ENCODE measurements around the gene ZNF32. TPM values are rescaled to one million over a fixed set of nuclear protein-coding genes. Genes with fewer than 3 reads are reported as not detected.

ZNF32 gene
- total RNA-seq, 1 donor from 2014 or later = 19.2 TPM

DNA sequence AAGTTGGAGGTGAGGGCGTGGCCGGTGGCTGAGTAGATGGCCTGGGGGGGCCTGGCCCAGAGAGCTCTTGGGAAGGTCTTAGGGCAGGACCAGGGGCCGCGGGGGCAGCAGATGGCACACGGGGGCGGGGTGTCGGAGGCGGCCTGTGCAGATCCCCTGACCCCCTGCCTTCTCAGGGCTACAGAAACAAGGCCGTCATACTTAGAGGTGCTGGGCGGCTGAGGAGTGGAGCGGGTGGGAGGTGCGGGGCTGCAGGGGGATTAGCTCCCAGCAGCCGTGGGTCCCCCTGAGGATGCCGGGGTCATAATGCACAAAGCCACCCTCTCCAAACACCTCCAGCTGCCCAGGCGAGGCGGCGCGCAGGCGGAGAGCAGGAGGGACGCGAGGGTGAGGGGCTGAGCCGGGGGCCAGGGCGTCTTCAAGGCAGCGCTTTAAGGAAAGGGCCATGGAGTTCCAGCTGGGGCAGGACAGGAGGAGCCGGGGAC is 40.4 kb upstream of the ZNF32 start:
- H3K4me1 Mint-ChIP-seq (ENCODE audit: low read depth, unreplicated experiment) = no peaks in the 10 kb centered on the region
- peak overlapping the region; percentile 99 for H3K4me2 ChIP-seq (ENCODE audit: low read length)
- no peaks in the 10 kb centered on the region for H3K36me3 ChIP-seq (ENCODE audit: insufficient read depth, low read length)
- H3K27me3 ChIP-seq (ENCODE audit: insufficient read depth, low read length) = peaks cover 2% of the 10 kb centered on the region
- no peaks in the 10 kb centered on the region for H3K79me2 ChIP-seq (ENCODE audit: insufficient read depth, low read length)
- H3K27ac Mint-ChIP-seq (ENCODE audit: unreplicated experiment) = no peak overlapping the region
- H3K27me3 Mint-ChIP-seq (ENCODE audit: low read depth, unreplicated experiment) = peaks cover 32% of the 10 kb centered on the region
- no peak for TF ChIP-seq CTCF (IDR thresholded peaks at IDR 0.05; ENCODE audit: insufficient read depth, low read depth, low read length)
- no peak for TF ChIP-seq EZH2 (IDR thresholded peaks at IDR 0.05; ENCODE audit: insufficient read depth, low read length)
- no peaks in the 10 kb centered on the region for H4K20me1 ChIP-seq (ENCODE audit: insufficient read depth, low read length)
- no peaks in the 10 kb centered on the region for H3K9me3 ChIP-seq (ENCODE audit: insufficient read depth, low read depth, low read length)
- no peak overlapping the region for H3K4me3 Mint-ChIP-seq (ENCODE audit: unreplicated experiment)
- no peak overlapping the region for H3K27ac ChIP-seq (ENCODE audit: low read depth, low read length)
- peak overlapping the region; percentile 66 for H3K4me3 ChIP-seq (ENCODE audit: insufficient read depth, low read depth, low read length)
- H3K36me3 Mint-ChIP-seq (ENCODE audit: low read depth, unreplicated experiment) = no peaks in the 10 kb centered on the region
- no peak for DNase-seq (ENCODE audit: low read depth)
- peaks cover 3% of the 10 kb centered on the region for H3K9me3 Mint-ChIP-seq (ENCODE audit: unreplicated experiment)
- no peak for FAIRE-seq
- no peak overlapping the region for H3K9ac ChIP-seq (ENCODE audit: low read length)
- peak overlapping the region; percentile 99 for H2AFZ ChIP-seq (ENCODE audit: low read depth, low read length)
- H3K4me1 ChIP-seq (ENCODE audit: insufficient read depth, low read length) = peaks cover 8% of the 10 kb centered on the region

- H3K27ac ChIP-seq (ENCODE audit: low read depth, low read length) = no peak overlapping the region
- H4K20me1 ChIP-seq (ENCODE audit: insufficient read depth, low read length) = no peaks in the 10 kb centered on the region
- no peaks in the 10 kb centered on the region for H3K79me2 ChIP-seq (ENCODE audit: insufficient read depth, low read length)
- Mint-ChIP-seq H3K4me1 (ENCODE audit: low read depth, unreplicated experiment) (peaks cover 5% of the 10 kb centered on the region), H3K4me3 (ENCODE audit: unreplicated experiment) (no peak overlapping the region), H3K9me3 (ENCODE audit: unreplicated experiment) (peaks cover 3% of the 10 kb centered on the region), H3K27ac (ENCODE audit: unreplicated experiment) (no peak overlapping the region), H3K27me3 (ENCODE audit: low read depth, unreplicated experiment) (peaks cover 29% of the 10 kb centered on the region), H3K36me3 (ENCODE audit: low read depth, unreplicated experiment) (no peaks in the 10 kb centered on the region)
- H3K9ac ChIP-seq (ENCODE audit: low read length) = no peak overlapping the region
- no peak overlapping the region for H3K4me2 ChIP-seq (ENCODE audit: low read length)
- TF ChIP-seq EZH2 (IDR thresholded peaks at IDR 0.05; ENCODE audit: insufficient read depth, low read length) (no peak), CTCF (IDR thresholded peaks at IDR 0.05; ENCODE audit: insufficient read depth, low read depth, low read length) (no peak)
- no peaks in the 10 kb centered on the region for H3K9me3 ChIP-seq (ENCODE audit: insufficient read depth, low read depth, low read length)
- H2AFZ ChIP-seq (ENCODE audit: low read depth, low read length) = no peak overlapping the region
- no peak overlapping the region for H3K4me3 ChIP-seq (ENCODE audit: insufficient read depth, low read depth, low read length)
- DNase-seq (ENCODE audit: low read depth) (peak; percentile 46), FAIRE-seq (no peak)
- H3K36me3 ChIP-seq (ENCODE audit: insufficient read depth, low read length) = no peaks in the 10 kb centered on the region
- peaks cover 2% of the 10 kb centered on the region for H3K27me3 ChIP-seq (ENCODE audit: insufficient read depth, low read length)
- peaks cover 8% of the 10 kb centered on the region for H3K4me1 ChIP-seq (ENCODE audit: insufficient read depth, low read length)
Measured at GRCh38 chr10:43688348-43688892, 39.7 kb upstream of the ZNF32 start.

DNA sequence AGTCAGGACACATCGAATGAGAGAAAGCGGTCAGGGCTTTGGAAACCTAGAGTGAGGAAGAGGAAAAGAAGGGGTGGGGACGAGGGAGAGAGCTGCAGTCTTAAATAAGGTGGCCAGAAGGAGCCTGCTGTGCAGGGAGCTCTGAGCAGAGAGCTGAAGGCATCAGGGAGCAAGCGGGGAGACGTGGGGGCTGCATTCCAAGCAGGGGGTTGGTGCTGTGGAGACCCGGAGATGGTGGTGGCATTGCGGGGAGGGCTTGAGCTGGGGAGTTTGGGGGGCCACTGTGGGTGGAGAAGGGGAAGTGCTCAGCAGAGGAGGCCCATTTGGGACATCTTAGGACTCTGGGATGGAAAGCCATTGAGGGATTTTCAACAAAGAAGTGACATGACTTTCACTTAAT is 38.7 kb upstream of the ZNF32 start:
- Histone ChIP-seq H3K9ac (ENCODE audit: low read length) (no peak overlapping the region), H4K20me1 (ENCODE audit: insufficient read depth, low read length) (no peaks in the 10 kb centered on the region), H3K4me2 (ENCODE audit: low read length) (no peak overlapping the region), H3K4me1 (ENCODE audit: insufficient read depth, low read length) (peaks cover 8% of the 10 kb centered on the region), H2AFZ (ENCODE audit: low read depth, low read length) (no peak overlapping the region), H3K4me3 (ENCODE audit: insufficient read depth, low read depth, low read length) (no peak overlapping the region), H3K27me3 (ENCODE audit: insufficient read depth, low read length) (peaks cover 2% of the 10 kb centered on the region), H3K36me3 (ENCODE audit: insufficient read depth, low read length) (no peaks in the 10 kb centered on the region), H3K27ac (ENCODE audit: low read depth, low read length) (no peak overlapping the region), H3K79me2 (ENCODE audit: insufficient read depth, low read length) (no peaks in the 10 kb centered on the region), H3K9me3 (ENCODE audit: insufficient read depth, low read depth, low read length) (no peaks in the 10 kb centered on the region)
- DNase-seq (ENCODE audit: low read depth) (no peak), FAIRE-seq (no peak)
- no peak overlapping the region for H3K4me3 Mint-ChIP-seq (ENCODE audit: unreplicated experiment)
- peaks cover 3% of the 10 kb centered on the region for H3K9me3 Mint-ChIP-seq (ENCODE audit: unreplicated experiment)
- peaks cover 12% of the 10 kb centered on the region for H3K4me1 Mint-ChIP-seq (ENCODE audit: low read depth, unreplicated experiment)
- no peak overlapping the region for H3K27ac Mint-ChIP-seq (ENCODE audit: unreplicated experiment)
- H3K36me3 Mint-ChIP-seq (ENCODE audit: low read depth, unreplicated experiment) = no peaks in the 10 kb centered on the region
- TF ChIP-seq CTCF (IDR thresholded peaks at IDR 0.05; ENCODE audit: insufficient read depth, low read depth, low read length) = no peak
- no peak for TF ChIP-seq EZH2 (IDR thresholded peaks at IDR 0.05; ENCODE audit: insufficient read depth, low read length)
- peaks cover 20% of the 10 kb centered on the region for H3K27me3 Mint-ChIP-seq (ENCODE audit: low read depth, unreplicated experiment)

All from astrocyte (in vitro differentiated cells and primary cell).